ENCODE data around the gene CTRL. TPM values are rescaled to one million over a fixed set of nuclear protein-coding genes. Genes with fewer than 3 reads are reported as not detected.
A peak's percentile ranks its signal among the peaks of the same experiment; 100 is the strongest.

CTRL gene
- total RNA-seq, 4 donors from 2014 or later = 0.27 TPM; not detected in 3

DNA sequence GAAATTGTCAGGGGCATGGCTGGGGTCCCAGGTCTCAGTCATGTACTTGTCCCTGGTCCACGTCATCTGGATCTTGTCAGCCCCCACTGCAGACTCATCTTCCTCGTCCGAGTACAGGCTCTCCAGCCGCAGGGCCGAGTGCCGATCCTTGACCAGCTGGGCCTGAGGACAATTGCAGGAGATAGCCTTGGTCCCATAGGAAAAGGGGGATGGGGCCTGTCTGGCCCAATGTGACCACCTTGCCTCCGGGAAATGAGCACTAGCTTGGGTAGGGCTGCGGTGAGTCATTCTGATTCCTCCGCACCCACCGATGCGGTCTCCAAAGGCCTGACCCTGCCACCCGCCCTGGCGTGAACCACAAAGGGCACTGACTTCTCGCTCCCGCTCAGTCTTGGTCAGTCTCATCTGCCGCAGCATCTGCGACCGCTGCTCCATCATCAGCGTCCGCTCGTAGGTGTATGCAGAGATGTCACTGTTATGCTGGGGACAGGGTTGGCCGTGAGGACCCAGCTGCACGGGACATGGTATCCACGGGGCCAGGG, 13.8 kb upstream of the CTRL start:
- intact Hi-C loops (cut with DNase I; ENCODE audit: low total_unique reads) = no loop called here
- ATAC-seq = no peak
- no peaks in the 10 kb centered on the region for H3K9me3 ChIP-seq
- H3K4me1 ChIP-seq = peaks cover 17 to 23% of the 10 kb centered on the region in 2 donors
- no peak overlapping the region for H3K4me3 ChIP-seq
- no peak for DNase-seq
- H3K36me3 ChIP-seq = peaks cover 0 to 70% of the 10 kb centered on the region in 2 donors
- TF ChIP-seq, protein P1, sequence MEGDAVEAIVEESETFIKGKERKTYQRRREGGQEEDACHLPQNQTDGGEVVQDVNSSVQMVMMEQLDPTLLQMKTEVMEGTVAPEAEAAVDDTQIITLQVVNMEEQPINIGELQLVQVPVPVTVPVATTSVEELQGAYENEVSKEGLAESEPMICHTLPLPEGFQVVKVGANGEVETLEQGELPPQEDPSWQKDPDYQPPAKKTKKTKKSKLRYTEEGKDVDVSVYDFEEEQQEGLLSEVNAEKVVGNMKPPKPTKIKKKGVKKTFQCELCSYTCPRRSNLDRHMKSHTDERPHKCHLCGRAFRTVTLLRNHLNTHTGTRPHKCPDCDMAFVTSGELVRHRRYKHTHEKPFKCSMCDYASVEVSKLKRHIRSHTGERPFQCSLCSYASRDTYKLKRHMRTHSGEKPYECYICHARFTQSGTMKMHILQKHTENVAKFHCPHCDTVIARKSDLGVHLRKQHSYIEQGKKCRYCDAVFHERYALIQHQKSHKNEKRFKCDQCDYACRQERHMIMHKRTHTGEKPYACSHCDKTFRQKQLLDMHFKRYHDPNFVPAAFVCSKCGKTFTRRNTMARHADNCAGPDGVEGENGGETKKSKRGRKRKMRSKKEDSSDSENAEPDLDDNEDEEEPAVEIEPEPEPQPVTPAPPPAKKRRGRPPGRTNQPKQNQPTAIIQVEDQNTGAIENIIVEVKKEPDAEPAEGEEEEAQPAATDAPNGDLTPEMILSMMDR (IDR thresholded peaks at IDR 0.05 in 4 of 5, conservative IDR thresholded peaks at IDR 0.05 in 1 of 5) = no peak
- no peak for TF ChIP-seq POLR2A (IDR thresholded peaks at IDR 0.05)
- in situ Hi-C loops (cut with MboI; ENCODE audit: low sequenced_read_pairs in 4 of 4) = no loop called here
- peak overlapping the region in 2 of 4 donors; percentile 26 to 54 for H3K27ac ChIP-seq
- no peaks in the 10 kb centered on the region for H3K27me3 ChIP-seq

DNA sequence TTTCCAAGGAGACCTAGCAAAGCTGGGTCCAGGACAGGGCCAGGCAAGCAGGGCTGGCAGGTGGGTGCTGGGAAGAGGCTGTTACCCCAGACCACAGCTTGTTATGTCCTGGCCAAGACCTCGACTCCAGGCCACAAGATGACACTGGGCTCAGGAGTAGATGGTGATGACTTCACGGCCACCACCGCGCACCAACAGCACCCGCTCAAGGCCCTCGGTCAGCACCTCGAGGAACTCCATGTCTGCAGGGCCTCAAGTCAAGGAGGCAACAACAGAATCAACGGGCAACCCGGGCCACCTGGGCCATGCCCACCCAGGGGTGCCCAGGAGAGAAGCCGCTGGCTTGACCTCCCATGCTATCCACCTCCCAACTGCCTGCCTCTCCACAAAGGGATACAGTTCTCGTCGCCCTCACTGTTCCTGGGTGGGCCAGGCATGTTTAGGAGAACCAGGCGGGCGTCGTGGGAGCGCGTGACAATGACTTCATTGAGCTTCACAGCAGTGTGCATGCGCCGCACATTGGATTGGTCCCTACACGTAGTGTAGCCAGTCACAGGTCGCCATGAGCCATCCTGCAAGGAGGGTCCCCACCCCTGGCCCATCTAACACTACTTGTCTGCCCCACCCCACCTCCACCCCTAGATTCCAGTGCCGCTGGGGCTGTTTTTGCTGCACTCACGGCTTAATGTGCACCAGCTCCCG, 13.2 kb upstream of the CTRL start:
- in situ Hi-C loops (cut with MboI; ENCODE audit: low sequenced_read_pairs in 4 of 4) = no loop called here
- DNase-seq (no peak), ATAC-seq (no peak)
- Histone ChIP-seq H3K27me3 (no peaks in the 10 kb centered on the region), H3K36me3 (peaks cover 0 to 64% of the 10 kb centered on the region in 2 donors), H3K4me1 (peaks cover 22 to 23% of the 10 kb centered on the region in 2 donors), H3K4me3 (no peak overlapping the region), H3K9me3 (no peaks in the 10 kb centered on the region), H3K27ac (peak overlapping the region; percentile 26 to 59 (median 52))
- intact Hi-C loops (cut with DNase I; ENCODE audit: low total_unique reads) = no loop called here
- TF ChIP-seq, protein P1 (IDR thresholded peaks at IDR 0.05 in 4 of 5, conservative IDR thresholded peaks at IDR 0.05 in 1 of 5) = no peak
- TF ChIP-seq POLR2A (IDR thresholded peaks at IDR 0.05) = no peak

DNA sequence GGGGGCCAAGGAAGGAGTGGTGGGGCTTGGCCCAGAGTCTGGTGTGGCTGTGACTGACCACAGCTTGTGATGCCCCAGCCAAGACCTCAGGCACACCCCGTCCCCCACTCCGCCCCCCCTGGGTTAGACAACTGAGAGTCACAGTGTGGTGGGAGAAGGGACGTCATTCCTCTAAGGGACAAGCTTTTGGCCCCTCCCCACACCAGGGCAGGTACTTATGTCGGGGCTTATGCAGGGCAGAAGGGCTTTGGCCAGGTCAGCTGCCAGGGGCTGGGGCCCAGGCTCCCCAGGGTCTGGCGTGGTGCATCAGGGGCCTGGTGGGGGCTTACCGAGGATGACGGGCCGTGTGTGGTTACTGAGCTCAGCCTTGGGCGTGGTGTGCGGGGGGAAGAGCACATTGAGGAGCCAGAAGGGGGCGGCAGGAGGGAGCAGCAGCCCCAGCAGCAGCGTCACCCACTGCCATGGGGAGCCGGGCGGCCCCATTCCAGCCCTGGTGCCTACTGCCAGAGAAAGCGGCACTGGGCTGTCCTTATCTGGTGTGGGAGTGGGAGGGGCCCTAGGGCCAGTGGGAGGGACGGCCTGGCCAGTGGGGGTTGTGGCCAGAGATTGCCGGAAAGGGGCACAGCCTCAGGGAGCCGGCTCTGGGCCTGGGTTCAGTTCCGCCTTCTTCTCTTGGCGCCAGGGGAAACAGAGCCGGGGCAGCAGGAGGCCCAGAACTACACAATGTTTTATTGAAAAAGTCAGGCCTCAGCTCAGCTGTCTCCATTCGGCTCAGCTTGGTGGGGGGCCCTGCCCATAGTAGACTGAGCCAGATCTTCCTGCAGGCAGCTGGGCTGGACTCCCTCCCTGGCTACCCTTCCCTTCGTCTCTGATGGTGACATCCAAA, 12.2 kb upstream of the CTRL start, which contains the start of gene LCAT:
TSS of gene LCAT (minus strand) at position 502 of the 886 bp plus-strand sequence. CDS start at position 483, 19 bp downstream.
- intact Hi-C loops (cut with DNase I; ENCODE audit: low total_unique reads) = no loop called here
- no peak within 1 kb of the TSS for H3K4me3 ChIP-seq
- ATAC-seq = peak; percentile 30 to 44
- no peaks in the 10 kb centered on the region for H3K27me3 ChIP-seq
- peaks cover 22 to 23% of the 10 kb centered on the region in 2 donors for H3K4me1 ChIP-seq
- H3K36me3 ChIP-seq = peaks cover 0 to 59% of the 10 kb centered on the region in 2 donors
- in situ Hi-C loops (cut with MboI; ENCODE audit: low sequenced_read_pairs in 4 of 4) = no loop called here
- TF ChIP-seq POLR2A (IDR thresholded peaks at IDR 0.05) = no peak
- TF ChIP-seq, protein P1 (IDR thresholded peaks at IDR 0.05 in 4 of 5, conservative IDR thresholded peaks at IDR 0.05 in 1 of 5) = no peak
- no peaks in the 10 kb centered on the region for H3K9me3 ChIP-seq
- H3K27ac ChIP-seq = peak within 1 kb of the TSS; percentile 26 to 59 (median 52)
- DNase-seq = peak in 1 of 2 donors; percentile 56

DNA sequence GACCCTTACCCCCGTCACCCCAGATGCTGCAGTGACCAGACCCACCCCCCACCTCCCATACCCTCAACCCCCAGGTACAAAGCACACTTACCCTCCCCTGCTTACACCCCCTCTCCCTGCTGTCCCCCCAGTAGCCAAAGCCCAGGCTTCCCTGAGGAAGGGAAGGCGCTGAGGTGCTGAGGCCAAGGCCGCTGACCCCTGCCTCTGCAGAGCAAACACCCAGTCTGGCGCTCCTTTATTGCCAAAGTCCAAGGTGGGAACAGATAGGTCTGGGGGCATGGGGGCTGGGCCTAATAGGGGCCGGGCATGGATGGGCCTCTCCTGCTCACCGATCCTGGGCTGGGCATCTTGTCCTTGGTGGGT, 11.6 kb upstream of the CTRL start:
- H3K27ac ChIP-seq = peak overlapping the region in 3 of 4 donors; percentile 26 to 59 (median 54)
- no peaks in the 10 kb centered on the region for H3K9me3 ChIP-seq
- intact Hi-C loops (cut with DNase I; ENCODE audit: low total_unique reads) (no loop called here), in situ Hi-C loops (cut with MboI; ENCODE audit: low sequenced_read_pairs in 4 of 4) (no loop called here)
- H3K4me1 ChIP-seq = peaks cover 22 to 23% of the 10 kb centered on the region in 2 donors
- no peak overlapping the region for H3K4me3 ChIP-seq
- H3K36me3 ChIP-seq = peaks cover 0 to 52% of the 10 kb centered on the region in 2 donors
- no peaks in the 10 kb centered on the region for H3K27me3 ChIP-seq
- DNase-seq = no peak
- TF ChIP-seq, protein P1 (IDR thresholded peaks at IDR 0.05 in 4 of 5, conservative IDR thresholded peaks at IDR 0.05 in 1 of 5) = no peak
- no peak for TF ChIP-seq POLR2A (IDR thresholded peaks at IDR 0.05)
- ATAC-seq = no peak
